Measurements from ENCODE around the gene DLGAP1. TPM values are rescaled to one million over a fixed set of nuclear protein-coding genes. Genes with fewer than 3 reads are reported as not detected.

Gene DLGAP1
- total RNA-seq, 1 experiment from 2014 or later = 0.39 TPM

- RAD21 ChIA-PET (ENCODE audit: low non-redundant PET in 1 of 2, low total read pairs in 2 of 2, uncharacterized antibody in 2 of 2, unreplicated experiment in 2 of 2) = no interaction called here
- TF ChIP-seq TCF7L2 (IDR thresholded peaks at IDR 0.05; ENCODE audit: borderline replicate concordance, extremely low read depth, insufficient read depth, insufficient read length) (no peak), EZH2phosphoT487 (IDR thresholded peaks at IDR 0.05; ENCODE audit: borderline replicate concordance) (no peak), SRF (IDR thresholded peaks at IDR 0.05; ENCODE audit: low read depth) (no peak)
- Histone ChIP-seq H3K27me3 (ENCODE audit: insufficient read depth, low read length) (no peaks in the 10 kb centered on the region), H3K4me2 (ENCODE audit: low read length) (no peak overlapping the region), H4K20me1 (ENCODE audit: insufficient read depth) (no peaks in the 10 kb centered on the region), H3K4me3 (replicated peaks in 1 of 2; ENCODE audit: low read depth in 1 of 2, low read length in 2 of 2) (no peak overlapping the region), H2AFZ (ENCODE audit: low read depth, low read length, poor library complexity, severe bottlenecking) (no peak overlapping the region), H3K4me1 (ENCODE audit: control insufficient read depth in 1 of 2, insufficient read depth in 2 of 2, low read length in 2 of 2) (no peaks in the 10 kb centered on the region), H3K79me2 (ENCODE audit: insufficient read depth, low read length) (no peaks in the 10 kb centered on the region), H3K9ac (ENCODE audit: low read length) (no peak overlapping the region), H3K9me2 (ENCODE audit: insufficient read depth) (no peaks in the 10 kb centered on the region), H3K27ac (ENCODE audit: low read depth, low read length) (no peak overlapping the region), H3K36me3 (ENCODE audit: control insufficient read depth in 1 of 2, insufficient read depth in 2 of 2, low read length in 2 of 2) (no peaks in the 10 kb centered on the region), H3K9me3 (ENCODE audit: control insufficient read depth in 1 of 2, insufficient read depth in 1 of 2, low read depth in 1 of 2, low read length in 2 of 2) (peaks cover 3 to 33% of the 10 kb centered on the region in 2 experiments; a peak in 3 of 4 replicates)
- POLR2A ChIA-PET = no interaction called here
- BruUV-seq (replicated peaks) = no TSS peak
- ATAC-seq (no peak), DNase-seq (ENCODE audit: low read depth, low spot score) (no peak)
- CTCF ChIA-PET = no interaction called here
- intact Hi-C loops (cut with micrococcal nuclease) = no loop called here
Observed at GRCh38 chr18:4356929-4357328, 98.2 kb downstream of the DLGAP1 start.

- ChIA-PET POLR2A (no interaction called here), CTCF (no interaction called here), RAD21 (ENCODE audit: low non-redundant PET in 1 of 2, low total read pairs in 2 of 2, uncharacterized antibody in 2 of 2, unreplicated experiment in 2 of 2) (no interaction called here)
- Histone ChIP-seq H3K27me3 (ENCODE audit: insufficient read depth, low read length) (no peaks in the 10 kb centered on the region), H3K9ac (ENCODE audit: low read length) (no peak overlapping the region), H3K4me1 (ENCODE audit: control insufficient read depth in 1 of 2, insufficient read depth in 2 of 2, low read length in 2 of 2) (no peaks in the 10 kb centered on the region), H3K27ac (ENCODE audit: low read depth, low read length) (no peak overlapping the region), H3K4me2 (ENCODE audit: low read length) (no peak overlapping the region), H3K9me2 (ENCODE audit: insufficient read depth) (no peaks in the 10 kb centered on the region), H3K36me3 (ENCODE audit: control insufficient read depth in 1 of 2, insufficient read depth in 2 of 2, low read length in 2 of 2) (no peaks in the 10 kb centered on the region), H3K4me3 (replicated peaks in 1 of 2; ENCODE audit: low read depth in 1 of 2, low read length in 2 of 2) (no peak overlapping the region), H3K9me3 (ENCODE audit: control insufficient read depth in 1 of 2, insufficient read depth in 1 of 2, low read depth in 1 of 2, low read length in 2 of 2) (peaks cover 0 to 31% of the 10 kb centered on the region in 2 experiments; a peak in 2 of 4 replicates), H4K20me1 (ENCODE audit: insufficient read depth) (no peaks in the 10 kb centered on the region), H2AFZ (ENCODE audit: low read depth, low read length, poor library complexity, severe bottlenecking) (no peak overlapping the region), H3K79me2 (ENCODE audit: insufficient read depth, low read length) (no peaks in the 10 kb centered on the region)
- BruUV-seq (replicated peaks) = no TSS peak
- DNase-seq (ENCODE audit: low read depth, low spot score) = no peak
- no peak for ATAC-seq
- intact Hi-C loops (cut with micrococcal nuclease) = no loop called here
- TF ChIP-seq ELF1 (IDR thresholded peaks at IDR 0.05; ENCODE audit: borderline replicate concordance, low read depth) = no peak
- no peak for TF ChIP-seq EZH2phosphoT487 (IDR thresholded peaks at IDR 0.05; ENCODE audit: borderline replicate concordance)
Observed at GRCh38 chr18:4353853-4354418, 101.2 kb downstream of the DLGAP1 start.

Data from HCT116 (cell line).